ENCODE data around the gene COL9A3.

The COL9A3 gene

GRCh38 chr20:62795023-62795761 is 21.7 kb upstream of the COL9A3 start:
- Histone ChIP-seq H3K4me1 (ENCODE audit: low read length) (peaks cover 11% of the 10 kb centered on the region), H3K27me3 (replicated peaks; ENCODE audit: insufficient read depth, low read length) (peaks cover 7% of the 10 kb centered on the region), H3F3A (ENCODE audit: insufficient read depth, low read length) (peaks cover 18% of the 10 kb centered on the region), H2AFZ (ENCODE audit: low read length) (peak overlapping the region; percentile 95), H4K20me1 (ENCODE audit: insufficient read depth, low read length) (no peaks in the 10 kb centered on the region), H3K36me3 (replicated peaks; ENCODE audit: insufficient read depth, low read length) (no peaks in the 10 kb centered on the region; the same call in 1 of the 2 replicates), H3K79me2 (ENCODE audit: low read length) (peaks cover 10% of the 10 kb centered on the region), H3K27ac (ENCODE audit: low read length) (peak overlapping the region; percentile 82), H3K9ac (ENCODE audit: low read length) (peak overlapping the region; percentile 90), H3K9me3 (replicated peaks; ENCODE audit: insufficient read depth, low read length) (no peaks in the 10 kb centered on the region), H3K9me2 (replicated peaks; ENCODE audit: insufficient read depth, low read length) (no peaks in the 10 kb centered on the region), H3K4me3 (ENCODE audit: low read length) (peak overlapping the region; percentile 91), H3K4me2 (ENCODE audit: low read depth, low read length) (peak overlapping the region; percentile 100)
- TF ChIP-seq EZH2 (optimal IDR thresholded peaks at IDR 0.05; ENCODE audit: low read depth, low read length) (no peak), CTCF (IDR thresholded peaks at IDR 0.05; ENCODE audit: low read length) (no peak), EZH2phosphoT487 (IDR thresholded peaks at IDR 0.05; ENCODE audit: low read length) (no peak)
- DNase-seq: peak; percentile 62

GRCh38 chr20:62796699-62797491 is 20.0 kb upstream of the COL9A3 start:
- H3K27me3 ChIP-seq (replicated peaks; ENCODE audit: insufficient read depth, low read length): no peaks in the 10 kb centered on the region
- no peaks in the 10 kb centered on the region; the same call in 1 of the 2 replicates for H3K36me3 ChIP-seq (replicated peaks; ENCODE audit: insufficient read depth, low read length)
- peak overlapping the region; percentile 64; the same call in 1 of the 2 replicates for H3K4me2 ChIP-seq (ENCODE audit: low read depth, low read length)
- H2AFZ ChIP-seq (ENCODE audit: low read length): no peak overlapping the region
- H3K27ac ChIP-seq (ENCODE audit: low read length): no peak overlapping the region
- H3K9me3 ChIP-seq (replicated peaks; ENCODE audit: insufficient read depth, low read length): no peaks in the 10 kb centered on the region
- H3K9ac ChIP-seq (ENCODE audit: low read length): peak overlapping the region; percentile 68; the same call in 1 of the 2 replicates
- no peaks in the 10 kb centered on the region for H4K20me1 ChIP-seq (ENCODE audit: insufficient read depth, low read length)
- peaks cover 11% of the 10 kb centered on the region for H3K4me1 ChIP-seq (ENCODE audit: low read length)
- no peak for DNase-seq
- H3K9me2 ChIP-seq (replicated peaks; ENCODE audit: insufficient read depth, low read length): no peaks in the 10 kb centered on the region
- peaks cover 10% of the 10 kb centered on the region for H3K79me2 ChIP-seq (ENCODE audit: low read length)
- peak overlapping the region; percentile 60; the same call in 1 of the 2 replicates for H3K4me3 ChIP-seq (ENCODE audit: low read length)
- peaks cover 18% of the 10 kb centered on the region for H3F3A ChIP-seq (ENCODE audit: insufficient read depth, low read length)
- TF ChIP-seq CTCF (IDR thresholded peaks at IDR 0.05; ENCODE audit: low read length) (no peak), EZH2phosphoT487 (IDR thresholded peaks at IDR 0.05; ENCODE audit: low read length) (no peak), EZH2 (optimal IDR thresholded peaks at IDR 0.05; ENCODE audit: low read depth, low read length) (no peak)

- no peak for TF ChIP-seq CTCF (IDR thresholded peaks at IDR 0.05; ENCODE audit: low read length)
- no peak for TF ChIP-seq EZH2 (optimal IDR thresholded peaks at IDR 0.05; ENCODE audit: low read depth, low read length)
- TF ChIP-seq EZH2phosphoT487 (IDR thresholded peaks at IDR 0.05; ENCODE audit: low read length): no peak
- Histone ChIP-seq H3K9me3 (replicated peaks; ENCODE audit: insufficient read depth, low read length) (no peaks in the 10 kb centered on the region), H3K9ac (ENCODE audit: low read length) (no peak overlapping the region), H3K79me2 (ENCODE audit: low read length) (peaks cover 10% of the 10 kb centered on the region), H3K4me3 (ENCODE audit: low read length) (no peak overlapping the region), H2AFZ (ENCODE audit: low read length) (no peak overlapping the region), H3K27ac (ENCODE audit: low read length) (no peak overlapping the region), H3F3A (ENCODE audit: insufficient read depth, low read length) (peaks cover 18% of the 10 kb centered on the region), H4K20me1 (ENCODE audit: insufficient read depth, low read length) (no peaks in the 10 kb centered on the region), H3K4me1 (ENCODE audit: low read length) (peaks cover 11% of the 10 kb centered on the region), H3K4me2 (ENCODE audit: low read depth, low read length) (no peak overlapping the region), H3K36me3 (replicated peaks; ENCODE audit: insufficient read depth, low read length) (no peaks in the 10 kb centered on the region; the same call in 1 of the 2 replicates), H3K9me2 (replicated peaks; ENCODE audit: insufficient read depth, low read length) (no peaks in the 10 kb centered on the region), H3K27me3 (replicated peaks; ENCODE audit: insufficient read depth, low read length) (no peaks in the 10 kb centered on the region)
- no peak for DNase-seq
These were observed 18.9 kb upstream of the COL9A3 start for GRCh38 chr20:62797671-62798532.

Measured in MM.1S (cell line).